ENCODE measurements around the gene HES2.
"Not testable (repeated sequence)": the region's sequence is repeated elsewhere in the genome, so short reads cannot be mapped to it uniquely, and the experiment has no call there.

Gene HES2

GRCh38 chr1:6384135-6384534 is 35.6 kb downstream of the HES2 start:
- no peak for DNase-seq

GRCh38 chr1:6380037-6380436 is 39.7 kb downstream of the HES2 start:
- DNase-seq = no peak

GRCh38 chr1:6378096-6378746 is 41.5 kb downstream of the HES2 start:
- DNase-seq = no peak

GRCh38 chr1:6373961-6374720 is 45.6 kb downstream of the HES2 start:
- no peak for DNase-seq

GRCh38 chr1:6372236-6372635 is 47.5 kb downstream of the HES2 start:
- not testable (repeated sequence) for DNase-seq

GRCh38 chr1:6370006-6370405 is 49.7 kb downstream of the HES2 start:
- DNase-seq = no peak

- no peak for DNase-seq
Observed at GRCh38 chr1:6367381-6368012, 52.2 kb downstream of the HES2 start.

- no peak for DNase-seq
Observed at GRCh38 chr1:6365047-6365446, 54.7 kb downstream of the HES2 start.

GRCh38 chr1:6363085-6363884 is 56.4 kb downstream of the HES2 start:
- not testable (repeated sequence) for DNase-seq
